ENCODE measurements around the gene ALG13.
"Not testable (repeated sequence)": the region's sequence is repeated elsewhere in the genome, so short reads cannot be mapped to it uniquely, and the experiment has no call there.

ALG13 gene

GRCh38 chrX:111761578-111762135 lies 80.7 kb downstream of the ALG13 start:
- no peak for DNase-seq

- no peak for DNase-seq
Measured at GRCh38 chrX:111778591-111778990, 97.6 kb downstream of the ALG13 start.

DNA sequence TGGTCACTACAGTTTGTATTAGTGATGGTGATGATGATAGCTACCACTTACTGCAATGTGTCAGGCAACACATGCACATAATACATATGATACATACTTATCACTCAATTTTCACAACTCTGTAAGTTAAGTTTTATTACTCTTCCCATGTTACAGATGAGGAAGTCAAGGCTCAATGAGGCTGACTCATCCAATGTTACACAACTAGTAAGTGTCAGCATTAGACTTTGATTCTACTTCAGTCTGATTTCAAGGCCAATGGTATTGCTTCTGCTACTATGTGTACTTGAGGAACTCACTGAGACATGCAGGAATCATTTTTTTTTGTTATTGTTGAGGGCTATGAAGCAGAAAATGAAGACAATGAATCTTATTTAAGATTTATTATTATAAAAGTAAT lies 98.6 kb downstream of the ALG13 start:
- DNase-seq: no peak

DNA sequence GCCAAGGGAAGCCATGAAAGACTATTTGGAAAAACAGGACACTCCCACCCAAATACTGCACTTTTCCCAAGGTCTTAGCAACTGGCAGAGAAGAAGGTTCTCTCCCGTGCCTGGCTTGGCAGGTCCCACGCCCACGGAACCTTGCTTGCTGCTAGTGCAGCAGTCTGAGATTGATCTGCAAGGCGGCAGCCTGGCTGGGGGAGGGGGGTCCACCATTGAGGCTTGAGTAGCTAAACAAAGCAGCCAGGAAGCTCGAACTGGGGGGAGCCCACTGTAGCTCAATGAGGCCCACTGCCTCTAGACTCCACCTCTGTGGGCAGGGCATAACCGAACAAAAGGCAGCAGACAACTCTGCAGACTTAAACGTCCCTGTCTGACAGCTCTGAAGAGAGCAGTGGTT lies 103.7 kb downstream of the ALG13 start:
- DNase-seq: no peak

- DNase-seq: not testable (repeated sequence)
Measured at GRCh38 chrX:111790054-111790453, 109.1 kb downstream of the ALG13 start.
